ENCODE measurements around the gene BTNL9. TPM values are rescaled to one million over a fixed set of nuclear protein-coding genes. Genes with fewer than 3 reads are reported as not detected.
A peak's percentile ranks its signal among the peaks of the same experiment; 100 is the strongest.

The BTNL9 gene
- total RNA-seq, 1 experiment from 2014 or later = 37.5 TPM

- DNase-seq (ENCODE audit: low read depth, low spot score) (no peak), ATAC-seq (no peak)
- BruUV-seq (replicated peaks) = no TSS peak
- H3K36me3 ChIP-seq (ENCODE audit: control insufficient read depth, insufficient read depth, low read length) = no peaks in the 10 kb centered on the region
- POLR2A ChIA-PET = no interaction called here
- no peak for TF ChIP-seq POLR2AphosphoS5 (IDR thresholded peaks at IDR 0.05; ENCODE audit: low read depth, low read length)
- TF ChIP-seq, protein P1, sequence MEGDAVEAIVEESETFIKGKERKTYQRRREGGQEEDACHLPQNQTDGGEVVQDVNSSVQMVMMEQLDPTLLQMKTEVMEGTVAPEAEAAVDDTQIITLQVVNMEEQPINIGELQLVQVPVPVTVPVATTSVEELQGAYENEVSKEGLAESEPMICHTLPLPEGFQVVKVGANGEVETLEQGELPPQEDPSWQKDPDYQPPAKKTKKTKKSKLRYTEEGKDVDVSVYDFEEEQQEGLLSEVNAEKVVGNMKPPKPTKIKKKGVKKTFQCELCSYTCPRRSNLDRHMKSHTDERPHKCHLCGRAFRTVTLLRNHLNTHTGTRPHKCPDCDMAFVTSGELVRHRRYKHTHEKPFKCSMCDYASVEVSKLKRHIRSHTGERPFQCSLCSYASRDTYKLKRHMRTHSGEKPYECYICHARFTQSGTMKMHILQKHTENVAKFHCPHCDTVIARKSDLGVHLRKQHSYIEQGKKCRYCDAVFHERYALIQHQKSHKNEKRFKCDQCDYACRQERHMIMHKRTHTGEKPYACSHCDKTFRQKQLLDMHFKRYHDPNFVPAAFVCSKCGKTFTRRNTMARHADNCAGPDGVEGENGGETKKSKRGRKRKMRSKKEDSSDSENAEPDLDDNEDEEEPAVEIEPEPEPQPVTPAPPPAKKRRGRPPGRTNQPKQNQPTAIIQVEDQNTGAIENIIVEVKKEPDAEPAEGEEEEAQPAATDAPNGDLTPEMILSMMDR (IDR thresholded peaks at IDR 0.05) = no peak
- no peak for TF ChIP-seq SIN3A (IDR thresholded peaks at IDR 0.05; ENCODE audit: borderline replicate concordance, insufficient read depth, low read depth, low read length)
- no peak for TF ChIP-seq TCF7L2 (IDR thresholded peaks at IDR 0.05; ENCODE audit: low read depth, low read length)
- TF ChIP-seq REST (IDR thresholded peaks at IDR 0.05; ENCODE audit: insufficient read depth in 1 of 2, low read depth in 2 of 2, low read length in 1 of 2) = no peak
- H3K9me3 ChIP-seq (ENCODE audit: control insufficient read depth, insufficient read depth, low read depth, low read length) = no peaks in the 10 kb centered on the region
- H3K27me3 ChIP-seq (ENCODE audit: control insufficient read depth, insufficient read depth, low read length) = no peaks in the 10 kb centered on the region
- in situ Hi-C loops (cut with HindIII; ENCODE audit: low pct_unique_long_range_greater_than_20kb, low sequenced_read_pairs) (no loop called here), intact Hi-C loops (cut with micrococcal nuclease; ENCODE audit: unreplicated experiment) (no loop called here)
- CTCF ChIA-PET = no interaction called here
- H3K4me3 ChIP-seq (ENCODE audit: low read depth in 2 of 2, low read length in 2 of 2) = no peak overlapping the region
- H3K27ac ChIP-seq (ENCODE audit: low read length) = no peak overlapping the region
- H3K4me1 ChIP-seq (ENCODE audit: control insufficient read depth, insufficient read depth, low read length) = no peaks in the 10 kb centered on the region
These were observed 8.3 kb upstream of the BTNL9 start for GRCh38 chr5:181031716-181032115.

DNA sequence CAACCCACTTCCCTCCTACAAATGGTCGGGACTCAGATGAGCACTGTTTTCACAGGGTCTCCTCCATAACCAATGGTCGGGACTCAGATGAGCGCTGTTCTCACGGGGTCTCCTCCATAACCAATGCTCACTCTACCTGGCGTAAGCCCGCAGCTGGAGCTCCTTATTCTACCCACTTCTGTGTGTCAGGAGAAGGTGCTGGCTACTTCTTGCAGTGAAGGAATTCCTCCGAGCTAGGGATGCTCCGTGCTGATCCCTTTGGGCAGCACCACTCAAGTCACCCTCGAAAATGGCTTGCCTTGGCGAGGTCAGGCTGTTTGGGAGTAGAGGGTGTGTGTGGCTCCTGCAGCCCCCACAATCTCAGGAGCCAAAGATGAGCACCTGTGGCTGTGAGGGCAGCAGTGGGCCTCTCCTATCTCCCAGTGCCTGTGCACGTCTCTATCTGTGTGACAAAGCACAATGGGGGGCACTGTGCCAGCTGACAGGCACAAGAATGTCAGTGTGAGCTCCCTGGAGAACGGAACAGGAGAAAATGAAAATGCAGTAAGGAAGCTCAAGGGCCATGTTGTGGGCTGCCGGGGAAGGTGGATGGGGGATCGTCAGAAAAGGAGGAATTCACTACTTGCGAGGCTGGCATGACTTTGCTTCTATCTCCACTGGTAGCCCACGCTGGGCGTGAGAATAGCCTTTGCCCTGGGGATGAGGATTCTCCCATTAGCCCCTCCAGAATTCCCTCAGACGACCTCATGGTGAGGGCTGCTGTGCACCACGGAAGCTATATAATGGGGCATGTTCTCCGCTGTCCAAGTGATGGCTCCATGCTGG, 3.9 kb upstream of the BTNL9 start:
- no peak for TF ChIP-seq REST (IDR thresholded peaks at IDR 0.05; ENCODE audit: insufficient read depth in 1 of 2, low read depth in 2 of 2, low read length in 1 of 2)
- no peak for TF ChIP-seq POLR2AphosphoS5 (IDR thresholded peaks at IDR 0.05; ENCODE audit: low read depth, low read length)
- no peak for TF ChIP-seq SIN3A (IDR thresholded peaks at IDR 0.05; ENCODE audit: borderline replicate concordance, insufficient read depth, low read depth, low read length)
- TF ChIP-seq, protein P1 (IDR thresholded peaks at IDR 0.05) = no peak
- no peak for TF ChIP-seq TCF7L2 (IDR thresholded peaks at IDR 0.05; ENCODE audit: low read depth, low read length)
- no TSS peak for BruUV-seq (replicated peaks)
- ATAC-seq (peak; percentile 20; the same call in 1 of the 2 replicates), DNase-seq (ENCODE audit: low read depth, low spot score) (no peak)
- ChIA-PET CTCF (no interaction called here), POLR2A (no interaction called here)
- Histone ChIP-seq H3K27me3 (ENCODE audit: control insufficient read depth, insufficient read depth, low read length) (peaks cover 2% of the 10 kb centered on the region; the same call in 1 of the 2 replicates), H3K4me3 (ENCODE audit: low read depth in 2 of 2, low read length in 2 of 2) (no peak overlapping the region), H3K9me3 (ENCODE audit: control insufficient read depth, insufficient read depth, low read depth, low read length) (no peaks in the 10 kb centered on the region), H3K36me3 (ENCODE audit: control insufficient read depth, insufficient read depth, low read length) (no peaks in the 10 kb centered on the region), H3K4me1 (ENCODE audit: control insufficient read depth, insufficient read depth, low read length) (no peaks in the 10 kb centered on the region; the same call in 1 of the 2 replicates), H3K27ac (ENCODE audit: low read length) (no peak overlapping the region)
- intact Hi-C loops (cut with micrococcal nuclease; ENCODE audit: unreplicated experiment) = no loop called here
- in situ Hi-C loops (cut with HindIII; ENCODE audit: low pct_unique_long_range_greater_than_20kb, low sequenced_read_pairs) = no loop called here
